NB4 (cell line): ENCODE results near the gene CBY1.
A peak's percentile ranks its signal among the peaks of the same experiment; 100 is the strongest.

Source experiments
- DNase-seq: peaks from one replicate; pipeline ENCODE4 v3.0.0; 2010; ENCODE audit warnings: low read depth
- H3K4me3 ChIP-seq: one replicate; pipeline ENCODE4 v1.5.1; 2011; ENCODE audit warnings: mild to moderate bottlenecking, low read depth, low read length, moderate library complexity
- MYC ChIP-seq: IDR thresholded peaks from 2 replicates; pipeline ENCODE4 v1.6.1; 2011; ENCODE audit warnings: low read depth, low read length
- POLR2A ChIP-seq: IDR thresholded peaks from 2 replicates; pipeline ENCODE4 v1.6.1; 2011; ENCODE audit warnings: mild to moderate bottlenecking; ENCODE audit not compliant: insufficient read length; ENCODE audit errors: extremely low read depth
- TF ChIP-seq, protein P1 (sequence below): IDR thresholded peaks from 2 replicates; pipeline ENCODE4 v1.6.1; 2011; ENCODE audit warnings: low read depth, low read length
- TF ChIP-seq, protein P2 (sequence below): IDR thresholded peaks from one replicate; pipeline ENCODE4 v1.5.1; 2012; ENCODE audit warnings: low read depth, low read length

The CBY1 gene

DNA sequence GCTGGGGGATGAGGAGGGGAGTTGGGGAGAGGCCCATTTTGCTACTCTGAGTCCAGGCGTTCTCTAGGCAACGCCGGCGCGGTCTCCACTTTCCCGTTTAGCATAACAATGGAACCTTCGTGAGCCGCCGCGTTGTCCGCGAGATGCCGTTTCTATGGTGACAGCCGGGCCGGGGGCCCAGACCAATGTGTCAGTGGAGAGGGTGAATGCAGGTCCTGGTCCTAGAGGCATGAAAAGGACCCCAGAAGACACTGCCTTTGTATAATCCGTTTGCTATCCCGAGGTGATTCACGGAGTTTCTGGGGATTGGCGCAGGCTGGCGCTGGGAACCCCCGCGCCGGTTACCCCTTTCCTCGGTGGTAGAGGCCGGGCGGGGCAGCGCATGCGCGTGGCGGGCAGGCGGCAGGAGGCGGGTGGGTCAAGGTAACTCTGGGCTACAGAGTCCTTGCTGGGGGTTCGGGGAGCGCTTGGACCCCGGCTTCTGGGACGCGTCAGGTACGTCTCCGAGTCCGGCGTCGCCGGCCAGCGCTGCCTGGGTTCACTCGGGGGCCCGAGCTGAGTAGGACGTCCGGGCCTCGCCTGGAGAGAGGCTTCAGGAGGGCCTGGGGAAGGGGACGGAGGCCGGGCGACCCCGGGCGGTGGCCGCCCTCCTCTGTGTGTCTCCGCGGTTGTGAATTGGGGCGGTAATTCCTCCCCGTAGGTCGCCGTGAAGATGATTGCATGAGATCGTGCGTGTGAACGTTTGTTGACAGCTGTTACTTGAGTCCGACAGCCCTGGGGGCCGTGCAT, at the start of gene CBY1, which contains the start of gene FAM227A:
TSS of gene CBY1 (plus strand) at position 383 of the 789 bp plus-strand sequence. CDS start 11,417 bp downstream, outside the sequence.
TSS of gene FAM227A (minus strand) at position 137 of the 789 bp plus-strand sequence. CDS start 6,224 bp downstream, outside the sequence.
- peak; percentile 59 for TF ChIP-seq POLR2A
- TF ChIP-seq MYC = no peak
- TF ChIP-seq, protein P1, sequence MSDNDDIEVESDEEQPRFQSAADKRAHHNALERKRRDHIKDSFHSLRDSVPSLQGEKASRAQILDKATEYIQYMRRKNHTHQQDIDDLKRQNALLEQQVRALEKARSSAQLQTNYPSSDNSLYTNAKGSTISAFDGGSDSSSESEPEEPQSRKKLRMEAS = peak; percentile 40
- peak within 1 kb of the TSS; percentile 89 for H3K4me3 ChIP-seq
- peak; percentile 84 for DNase-seq

DNA sequence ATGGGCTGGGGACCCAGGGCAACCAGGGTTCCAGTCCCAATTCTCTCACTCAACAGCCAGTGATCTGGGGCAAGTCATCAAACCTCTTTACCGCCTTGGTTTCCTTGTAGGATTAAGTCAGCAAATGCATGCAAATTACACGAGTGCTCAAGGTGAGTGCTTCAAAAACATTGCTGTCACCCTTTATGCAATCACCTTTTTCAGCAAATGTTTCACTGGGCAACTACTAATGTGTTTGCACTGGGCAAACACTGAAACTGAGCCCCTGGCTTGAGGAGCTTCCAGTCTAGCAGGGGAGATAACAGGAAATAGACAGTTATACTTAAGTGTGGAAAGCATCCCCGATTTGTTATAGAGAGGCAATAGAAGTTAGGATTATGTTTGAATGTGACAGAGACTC, 48.8 kb upstream of the CBY1 start:
- TF ChIP-seq, protein P2, sequence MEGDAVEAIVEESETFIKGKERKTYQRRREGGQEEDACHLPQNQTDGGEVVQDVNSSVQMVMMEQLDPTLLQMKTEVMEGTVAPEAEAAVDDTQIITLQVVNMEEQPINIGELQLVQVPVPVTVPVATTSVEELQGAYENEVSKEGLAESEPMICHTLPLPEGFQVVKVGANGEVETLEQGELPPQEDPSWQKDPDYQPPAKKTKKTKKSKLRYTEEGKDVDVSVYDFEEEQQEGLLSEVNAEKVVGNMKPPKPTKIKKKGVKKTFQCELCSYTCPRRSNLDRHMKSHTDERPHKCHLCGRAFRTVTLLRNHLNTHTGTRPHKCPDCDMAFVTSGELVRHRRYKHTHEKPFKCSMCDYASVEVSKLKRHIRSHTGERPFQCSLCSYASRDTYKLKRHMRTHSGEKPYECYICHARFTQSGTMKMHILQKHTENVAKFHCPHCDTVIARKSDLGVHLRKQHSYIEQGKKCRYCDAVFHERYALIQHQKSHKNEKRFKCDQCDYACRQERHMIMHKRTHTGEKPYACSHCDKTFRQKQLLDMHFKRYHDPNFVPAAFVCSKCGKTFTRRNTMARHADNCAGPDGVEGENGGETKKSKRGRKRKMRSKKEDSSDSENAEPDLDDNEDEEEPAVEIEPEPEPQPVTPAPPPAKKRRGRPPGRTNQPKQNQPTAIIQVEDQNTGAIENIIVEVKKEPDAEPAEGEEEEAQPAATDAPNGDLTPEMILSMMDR = no peak
- TF ChIP-seq POLR2A (no peak), MYC (no peak)
- TF ChIP-seq, protein P1 = no peak
- no peak for DNase-seq

DNA sequence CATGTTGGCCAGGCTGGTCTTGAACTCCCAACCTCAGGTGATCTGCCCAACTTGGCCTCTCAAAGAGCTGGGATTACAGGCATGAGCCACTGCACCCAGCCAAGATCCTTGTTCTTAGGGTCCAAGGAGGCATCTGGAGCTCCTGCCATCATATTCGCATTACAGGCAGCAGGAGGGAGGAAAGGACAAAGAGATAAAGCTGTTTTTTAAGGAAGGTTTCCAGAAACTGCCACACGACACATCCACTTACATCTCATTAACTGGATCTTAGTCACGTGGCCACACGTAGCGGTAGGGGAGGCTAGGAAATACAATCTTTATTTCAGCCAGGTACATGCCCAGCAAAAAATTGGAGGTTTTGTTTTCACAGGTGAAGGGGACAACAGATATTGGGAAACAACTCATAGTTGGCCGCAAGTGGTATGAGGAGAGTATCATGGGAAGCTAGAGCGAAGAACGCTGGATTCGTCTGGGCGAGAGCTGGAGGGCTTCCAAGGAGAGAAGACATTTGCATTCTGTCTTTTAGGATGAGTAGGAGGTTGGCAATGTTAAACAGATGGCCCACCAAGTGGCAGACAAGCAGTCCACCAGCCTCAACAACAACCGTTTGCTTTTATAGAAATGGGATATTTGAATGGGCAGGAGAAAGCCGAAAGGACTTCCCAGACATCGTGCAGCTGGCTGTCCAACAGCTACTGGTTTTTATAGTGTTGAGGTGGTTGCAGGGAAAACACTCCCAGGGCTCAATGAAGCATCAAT, 47.3 kb upstream of the CBY1 start:
- no peak overlapping the region for H3K4me3 ChIP-seq
- TF ChIP-seq, protein P2 = no peak
- TF ChIP-seq POLR2A = no peak
- TF ChIP-seq, protein P1 = no peak
- no peak for TF ChIP-seq MYC
- no peak for DNase-seq

More for the DNA sequence above, 48.8 kb upstream of the CBY1 start:
- no peak overlapping the region for H3K4me3 ChIP-seq

DNA sequence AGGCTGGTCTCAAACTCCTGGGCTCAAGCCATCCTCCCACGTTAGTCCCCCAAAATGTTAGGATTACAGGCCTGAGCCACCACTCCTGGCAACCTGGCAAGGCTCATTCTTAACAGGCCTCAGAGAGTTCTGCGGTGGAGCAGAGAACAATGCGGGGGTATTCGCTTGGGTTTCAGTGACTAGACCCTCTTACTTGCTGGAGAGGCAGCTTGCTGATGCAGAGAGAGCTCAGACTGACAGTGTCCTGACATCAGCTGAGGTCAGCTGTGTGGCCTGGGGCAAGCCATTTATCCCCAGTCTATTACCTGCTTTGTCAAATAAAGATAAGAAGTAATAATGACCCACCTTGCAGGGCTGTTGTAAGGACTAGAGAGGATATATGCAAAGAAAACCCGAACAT, 46.2 kb upstream of the CBY1 start:
- TF ChIP-seq, protein P2 = no peak
- TF ChIP-seq POLR2A = no peak
- no peak for TF ChIP-seq MYC
- TF ChIP-seq, protein P1 = no peak
- no peak for DNase-seq

DNA sequence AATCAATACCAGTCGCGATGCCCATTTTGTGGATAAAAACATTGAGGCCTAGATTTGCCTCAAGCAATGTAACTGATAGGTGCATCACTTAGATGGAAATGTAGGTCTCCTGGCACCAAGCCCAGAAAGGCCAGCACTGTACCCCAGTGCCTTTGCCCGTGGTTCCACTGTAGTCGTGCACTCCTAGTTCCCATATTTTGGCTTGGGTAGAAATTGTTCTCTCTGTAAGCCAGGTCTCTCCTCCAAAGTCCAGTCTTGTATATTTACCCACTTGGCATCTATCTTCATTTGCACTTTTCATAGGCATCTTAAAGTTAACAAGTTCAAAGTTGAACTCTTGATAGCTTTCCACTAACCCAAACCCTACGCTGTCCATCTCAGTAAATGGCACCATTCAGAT, 44.9 kb upstream of the CBY1 start:
- TF ChIP-seq POLR2A = no peak
- TF ChIP-seq, protein P2 = no peak
- TF ChIP-seq, protein P1 = no peak
- TF ChIP-seq MYC = no peak
- no peak overlapping the region for H3K4me3 ChIP-seq
- DNase-seq = no peak

More for the DNA sequence above, 46.2 kb upstream of the CBY1 start:
- H3K4me3 ChIP-seq = no peak overlapping the region
